HepG2 (cell line): ENCODE measurements around the gene ZNF326. TPM values are rescaled to one million over a fixed set of nuclear protein-coding genes. Genes with fewer than 3 reads are reported as not detected.

ENCODE experiments used
- ATAC-seq: fragments of 200-7000 bp; cut with Tn5 transposase; 3 replicates; pipeline ENCODE4 v1.9.1; 2020; ENCODE audit warnings: mild to moderate bottlenecking, moderate library complexity
- BruUV-seq: library from RNA; stranded (reverse); fragments of 400-500 nt; replicated peaks from 2 replicates; lab custom pipeline; 2021; lab: Mats Ljungman, UMichigan
- CTCF ChIA-PET: fragments of 300-600 bp; formaldehyde crosslinking; extraction: SDS; loops from one replicate; lab custom pipeline; 2021; ENCODE audit warnings: low total read pairs, inconsistent platforms, low intra/inter-chr PET ratio; lab: Yijun Ruan, JAX
- POLR2A ChIA-PET: fragments of 350-600 bp; sonication (Branson Sonifier 250); formaldehyde crosslinking; loops from one replicate; lab custom pipeline; 2020; ENCODE audit warnings: antibody characterized with exemption, inconsistent platforms; lab: Yijun Ruan, JAX
- DNase-seq: peaks from one replicate; pipeline ENCODE4 v3.0.0-alpha.2; 2015; ENCODE audit warnings: low spot score
- FAIRE-seq: peaks from 3 replicates; lab custom pipeline; 2011; peaks lifted over from hg19 to GRCh38; lab: Jason Lieb, UNC
- H2AFZ ChIP-seq: one replicate; pipeline ENCODE4 v1.6.1; 2011; ENCODE audit warnings: low read length, inconsistent platforms
- H3K27ac ChIP-seq: fragments of 300-600 bp; 3 replicates; pipeline ENCODE4 v1.8.0; 2011; ENCODE audit warnings: mixed run types, mild to moderate bottlenecking, mixed read lengths, low read length, inconsistent platforms; ENCODE audit not compliant: insufficient read depth; ENCODE audit errors: extremely low read length
- H3K27me3 ChIP-seq, 2 experiments: fragments of 200-600 bp in 1 of 2; 2 replicates in 1 of 2; 3 replicates in 1 of 2; pipeline versions ENCODE4 v1.6.0 to v1.8.0; 2011; ENCODE audit warnings: low read length in 2 of 2, mild to moderate bottlenecking in 2 of 2, moderate library complexity in 2 of 2, inconsistent platforms in 1 of 2; ENCODE audit not compliant: insufficient read depth in 2 of 2, control insufficient read depth in 1 of 2
- H3K36me3 ChIP-seq, 2 experiments: fragments of 200-600 bp in 1 of 2; replicated peaks in 1 of 2; 2 replicates in 1 of 2; 3 replicates in 1 of 2; pipeline versions ENCODE4 v1.5.1 to v1.8.0; 2011; ENCODE audit warnings: low read length in 2 of 2, inconsistent platforms in 1 of 2; ENCODE audit not compliant: insufficient read depth in 2 of 2, control insufficient read depth in 1 of 2
- H3K4me1 ChIP-seq: 2 replicates; pipeline ENCODE4 v1.5.1; 2012; ENCODE audit warnings: low read length, inconsistent platforms; ENCODE audit not compliant: insufficient read depth
- H3K4me2 ChIP-seq: 2 replicates; pipeline ENCODE4 v1.6.0; 2011; ENCODE audit warnings: low read depth, low read length, inconsistent platforms
- H3K4me3 ChIP-seq, 3 experiments: fragments of 200-600 bp in 1 of 3; sonication (generic), shearing (Covaris generic) in 1 of 3; replicated peaks in 1 of 3; 2 replicates each; pipeline ENCODE4 v1.5.1; 2011 to 2016; ENCODE audit warnings: low read length in 3 of 3, inconsistent platforms in 2 of 3, low read depth in 2 of 3, mild to moderate bottlenecking in 2 of 3, control low read depth in 1 of 3, mixed read lengths in 1 of 3; ENCODE audit not compliant: insufficient read depth in 1 of 3
- H3K79me2 ChIP-seq: one replicate; pipeline ENCODE4 v1.6.1; 2011; ENCODE audit warnings: low read length, inconsistent platforms; ENCODE audit not compliant: insufficient read depth
- H3K9ac ChIP-seq: 2 replicates; pipeline ENCODE4 v1.6.0; 2011; ENCODE audit warnings: mild to moderate bottlenecking, low read depth, low read length, inconsistent platforms; ENCODE audit not compliant: insufficient read depth
- H3K9me3 ChIP-seq: 2 replicates; pipeline ENCODE4 v1.5.1; 2012; ENCODE audit warnings: mild to moderate bottlenecking, low read length
- H4K20me1 ChIP-seq: 2 replicates; pipeline ENCODE4 v1.6.0; 2011; ENCODE audit warnings: inconsistent platforms, mild to moderate bottlenecking, low read length, moderate library complexity; ENCODE audit not compliant: insufficient read depth
- EHMT2 ChIP-seq: fragments of 200-600 bp; sonication (generic); IDR thresholded peaks from 2 replicates; pipeline ENCODE4 v1.7.0; 2017; ENCODE audit warnings: antibody characterized with exemption, low read depth, low read length, borderline replicate concordance
- MAFF ChIP-seq: IDR thresholded peaks from 2 replicates; pipeline ENCODE4 v1.6.1; 2011; ENCODE audit warnings: low read depth, low read length, improper control_type of control experiment
- ZNF446 ChIP-seq: sonication (generic); formaldehyde crosslinking; IDR thresholded peaks from 2 replicates; pipeline ENCODE4 v1.5.0; 2020; ENCODE audit warnings: mild to moderate bottlenecking, missing genetic modification reagents
- ZNF768 ChIP-seq: sonication (generic); formaldehyde crosslinking; IDR thresholded peaks from 2 replicates; pipeline ENCODE4 v1.4.0; 2020; ENCODE audit warnings: missing genetic modification reagents
- WGBS: methylation state at CpG from one replicate; pipeline ENCODE4 v1.1.6; 2017; ENCODE audit warnings: low lambda C conversion rate; 5-methylcytosine and 5-hydroxymethylcytosine counted together
- in situ Hi-C: cut with HindIII; loops from 2 replicates; pipeline ENCODE4 v1.10.0; 2017; ENCODE audit warnings: low pct_unique_long_range_greater_than_20kb; ENCODE audit not compliant: extremely low pct_ligation_motif_present
- intact Hi-C: fragments of 100-400 bp; cut with micrococcal nuclease; formaldehyde crosslinking; loops from one replicate; pipeline ENCODE4 v1.10.0; 2022; ENCODE audit not compliant: unreplicated experiment
- polyA plus RNA-seq, 8 experiments: library from polyadenylated mRNA; depleted of rRNA in 3 of 8; stranded (reverse) in 7 of 8; unstranded in 1 of 8; fragments of >200 nt; fragmentation: Illumina TruSeq in 4 of 8; extraction: Trizol in 4 of 8; gene quantifications; 2 replicates each; pipeline versions ENCODE4 v1.2.1 to v1.2.3, GENCODE V29; 2011 to 2016; ENCODE audit warnings: low read depth in 4 of 8, missing spikeins in 1 of 8, mixed read lengths in 1 of 8; ENCODE audit not compliant: insufficient read depth in 1 of 8
- total RNA-seq, 5 experiments: library from RNA; depleted of rRNA; stranded (reverse); fragments of >200 nt; fragmentation: Illumina TruSeq; extraction: Trizol; gene quantifications; 2 replicates each; pipeline ENCODE4 v1.2.3, GENCODE V29; 2016; ENCODE audit warnings: low read depth in 1 of 5

The ZNF326 gene
- total and polyA plus RNA-seq, 2 of the 13 experiments (the other 11 are each of a cell fraction or from before 2014, with no cell fraction given) = 6.3 to 16.4 TPM

- Histone ChIP-seq H3K4me2 (no peak overlapping the region), H3K4me3 (no peak overlapping the region), H3K27ac (no peak overlapping the region), H3K36me3 (0 out of 5 replicates have a peak, but pooled peaks cover 0 to 1% of the 10 kb centered on the region in 2 experiments), H3K4me1 (peaks cover 66% of the 10 kb centered on the region), H3K9me3 (no peaks in the 10 kb centered on the region), H2AFZ (no peak overlapping the region), H3K27me3 (no peaks in the 10 kb centered on the region; a peak in 1 of 5 replicates), H4K20me1 (peaks cover 26% of the 10 kb centered on the region), H3K9ac (no peak overlapping the region), H3K79me2 (peaks cover 35% of the 10 kb centered on the region)
- no peak for ATAC-seq
- WGBS = 97% methylated on average over 18 of the region's 24 CpGs
- POLR2A ChIA-PET = no interaction called here
- in situ Hi-C loops (loop anchor here (5.0 kb wide), 1 partner anchor 186 kb away; no protein-coding TSS in a partner anchor), intact Hi-C loops (loop anchor here (10.0 kb wide), 1 partner anchor 409 kb away; no protein-coding TSS in a partner anchor)
- no TSS peak for BruUV-seq
- no peak for FAIRE-seq
- DNase-seq = no peak
- TF ChIP-seq ZNF768 (CRISPR knock-in tag) (peak; percentile 29; the same call in 1 of the 2 replicates), MAFF (no peak)
- CTCF ChIA-PET = no interaction called here
These were observed 1.4 kb upstream of the ZNF326 start for GRCh38 chr1:89993541-89993940.

DNA sequence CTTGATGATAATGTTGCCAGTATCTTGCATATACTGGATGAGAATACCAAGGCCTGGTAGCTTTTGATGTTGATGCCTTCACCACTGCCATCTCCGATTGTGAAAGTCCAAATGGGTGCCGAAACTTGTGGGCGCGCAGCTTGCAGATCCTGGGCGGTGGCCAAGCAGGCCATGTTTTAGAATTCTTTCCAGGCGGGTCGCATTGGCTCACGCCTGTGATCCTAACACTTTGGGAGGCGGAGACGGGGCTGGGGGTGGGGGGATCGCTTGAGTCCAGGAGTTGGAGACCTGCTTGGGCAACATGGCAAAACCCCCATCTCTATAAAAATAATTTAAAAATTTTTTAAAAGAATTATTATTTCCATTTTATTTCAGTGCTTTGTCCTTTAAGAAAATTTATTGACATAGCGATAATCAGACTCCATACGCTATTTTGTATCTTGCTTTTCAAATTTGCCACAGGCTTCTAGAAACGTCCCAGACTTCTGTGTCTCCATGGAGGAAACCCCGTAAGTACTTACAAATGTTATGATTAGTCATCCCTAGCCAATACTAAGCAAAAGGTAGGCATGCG lies 592 bp upstream of the ZNF326 start:
- BruUV-seq = TSS peak; percentile 86
- intact Hi-C loops = loop anchor here (10.0 kb wide), 1 partner anchor 410 kb away; no protein-coding TSS in a partner anchor
- DNase-seq (no peak), ATAC-seq (no peak), FAIRE-seq (no peak)
- no peaks in the 10 kb centered on the region for H3K9me3 ChIP-seq
- WGBS = 76% methylated on average over 16 of the region's 16 CpGs
- POLR2A ChIA-PET = interaction anchor here (1.0 kb wide), 1 partner anchor 173 kb away, joined by 4 read pairs; no protein-coding TSS in a partner anchor
- H3K4me3 ChIP-seq = peak overlapping the region; percentile 54 to 94 (median 88); a peak in 5 of 6 replicates
- peak overlapping the region; percentile 96 for H3K27ac ChIP-seq
- H3K9ac ChIP-seq = peak overlapping the region; percentile 97
- TF ChIP-seq ZNF446 (CRISPR knock-in tag) (no peak), EHMT2 (peak; percentile 29; the same call in 1 of the 2 replicates)
- TF ChIP-seq, all 625 proteins: peak for 1
- CTCF ChIA-PET = interaction anchor here (1.3 kb wide), 1 partner anchor 190 kb away, joined by 3 read pairs; no protein-coding TSS in a partner anchor
- Histone ChIP-seq H2AFZ (no peak overlapping the region), H3K27me3 (no peaks in the 10 kb centered on the region; a peak in 1 of 5 replicates), H3K79me2 (peaks cover 43% of the 10 kb centered on the region), H3K4me2 (peak overlapping the region; percentile 69), H3K4me1 (peaks cover 70% of the 10 kb centered on the region), H4K20me1 (peaks cover 33% of the 10 kb centered on the region), H3K36me3 (0 out of 5 replicates have a peak, but pooled peaks cover 0 to 1% of the 10 kb centered on the region in 2 experiments)
- in situ Hi-C loops = loop anchor here (5.0 kb wide), 1 partner anchor 187 kb away; no protein-coding TSS in a partner anchor
